IMR-90 (cell line): ENCODE measurements around the gene LRRC2. TPM values are rescaled to one million over a fixed set of nuclear protein-coding genes. Genes with fewer than 3 reads are reported as not detected.
A peak's percentile ranks its signal among the peaks of the same experiment; 100 is the strongest.

Experiments used
- ATAC-seq: fragments of 200-7000 bp; cut with Tn5 transposase; 2 replicates; pipeline ENCODE4 v1.9.1; 2020; ENCODE audit warnings: low read depth, mild to moderate bottlenecking, moderate library complexity
- BruUV-seq: library from RNA; stranded (reverse); fragments of 400-500 nt; replicated peaks from 2 replicates; lab custom pipeline; 2021; lab: Mats Ljungman, UMichigan
- CTCF ChIA-PET: fragments of 300-600 bp; formaldehyde crosslinking; extraction: SDS; loops from one replicate; lab custom pipeline; 2021; ENCODE audit warnings: antibody characterized with exemption; lab: Yijun Ruan, JAX
- POLR2A ChIA-PET: fragments of 300-600 bp; sonication (Branson Sonifier 250); formaldehyde crosslinking; loops from one replicate; lab custom pipeline; 2022; ENCODE audit warnings: antibody characterized with exemption; ENCODE audit not compliant: unreplicated experiment; lab: Charles Lee
- DNase-seq: peaks from one replicate; pipeline ENCODE4 v3.0.0; 2013
- H2AFZ ChIP-seq: replicated peaks from 2 replicates; pipeline ENCODE3; 2013; ENCODE audit warnings: low read length, mild to moderate bottlenecking; ENCODE audit not compliant: poor library complexity
- H2AK5ac ChIP-seq: 2 replicates; pipeline ENCODE4 v1.6.1; 2013; ENCODE audit warnings: low read depth, low read length, inconsistent platforms
- H2AK9ac ChIP-seq: replicated peaks from 2 replicates; pipeline ENCODE3; 2013; ENCODE audit warnings: mild to moderate bottlenecking, low read depth, low read length, moderate library complexity; ENCODE audit not compliant: poor library complexity
- H2BK120ac ChIP-seq: 2 replicates; pipeline ENCODE4 v1.6.1; 2013; ENCODE audit warnings: low read depth, low read length, inconsistent platforms
- H2BK15ac ChIP-seq: 3 replicates; pipeline ENCODE4 v1.6.1; 2013; ENCODE audit warnings: low read depth, low read length, inconsistent platforms
- H2BK20ac ChIP-seq: 2 replicates; pipeline ENCODE4 v1.6.1; 2013; ENCODE audit warnings: low read depth, mild to moderate bottlenecking, inconsistent platforms, low read length, moderate library complexity
- H2BK5ac ChIP-seq: 2 replicates; pipeline ENCODE4 v1.6.1; 2013; ENCODE audit warnings: mild to moderate bottlenecking, low read depth, low read length, inconsistent platforms; ENCODE audit not compliant: poor library complexity, severe bottlenecking
- H3K14ac ChIP-seq: replicated peaks from 2 replicates; pipeline ENCODE4 v1.6.1; 2013; ENCODE audit warnings: low read depth, low read length, inconsistent platforms
- H3K18ac ChIP-seq: 2 replicates; pipeline ENCODE4 v1.6.1; 2013; ENCODE audit warnings: low read depth, low read length, control low read depth
- H3K23ac ChIP-seq: 2 replicates; pipeline ENCODE4 v1.6.1; 2013; ENCODE audit warnings: low read depth, low read length, inconsistent platforms
- H3K27ac ChIP-seq: 2 replicates; pipeline ENCODE4 v1.5.1; 2013; ENCODE audit warnings: mild to moderate bottlenecking, control low read depth, low read length; ENCODE audit not compliant: insufficient read depth
- H3K27me3 ChIP-seq: 2 replicates; pipeline ENCODE4 v1.6.1; 2013; ENCODE audit warnings: low read length; ENCODE audit not compliant: control insufficient read depth, insufficient read depth
- H3K36me3 ChIP-seq: 2 replicates; pipeline ENCODE4 v1.6.1; 2013; ENCODE audit warnings: low read length, mixed read lengths; ENCODE audit not compliant: control insufficient read depth, insufficient read depth
- H3K4ac ChIP-seq: 2 replicates; pipeline ENCODE4 v1.6.1; 2013; ENCODE audit warnings: low read depth, low read length, inconsistent platforms
- H3K4me1 ChIP-seq: 2 replicates; pipeline ENCODE4 v1.6.1; 2013; ENCODE audit warnings: low read length, mixed read lengths; ENCODE audit not compliant: control insufficient read depth, insufficient read depth
- H3K4me2 ChIP-seq: 2 replicates; pipeline ENCODE4 v1.6.1; 2013; ENCODE audit warnings: low read depth, mild to moderate bottlenecking, control low read depth, low read length, moderate library complexity
- H3K4me3 ChIP-seq: 2 replicates; pipeline ENCODE4 v1.5.1; 2013; ENCODE audit warnings: low read depth, mild to moderate bottlenecking, control low read depth, low read length, moderate library complexity; ENCODE audit not compliant: insufficient read depth
- H3K56ac ChIP-seq: 2 replicates; pipeline ENCODE4 v1.6.1; 2013; ENCODE audit warnings: low read length, inconsistent platforms; ENCODE audit not compliant: insufficient read depth; ENCODE audit errors: extremely low read depth
- H3K79me1 ChIP-seq, 2 experiments: 2 replicates each; pipeline ENCODE4 v1.6.1; 2013; ENCODE audit warnings: low read length in 2 of 2, inconsistent platforms in 1 of 2, low read depth in 1 of 2
- H3K9ac ChIP-seq: 2 replicates; pipeline ENCODE4 v1.6.1; 2013; ENCODE audit warnings: low read depth, low read length, control low read depth
- H3K9me1 ChIP-seq: 2 replicates; pipeline ENCODE4 v1.6.1; 2013; ENCODE audit warnings: low read length, inconsistent platforms; ENCODE audit not compliant: insufficient read depth
- H3K9me3 ChIP-seq: 2 replicates; pipeline ENCODE4 v1.6.1; 2013; ENCODE audit warnings: low read length; ENCODE audit not compliant: control insufficient read depth, insufficient read depth
- H4K20me1 ChIP-seq: 2 replicates; pipeline ENCODE4 v1.6.1; 2013; ENCODE audit warnings: low read length, inconsistent platforms; ENCODE audit not compliant: insufficient read depth
- H4K5ac ChIP-seq: 2 replicates; pipeline ENCODE4 v1.6.1; 2013; ENCODE audit warnings: mild to moderate bottlenecking, low read depth, low read length, control low read depth
- H4K8ac ChIP-seq, 2 experiments: 2 replicates each; pipeline ENCODE4 v1.6.1; 2013; ENCODE audit warnings: low read depth in 2 of 2, low read length in 2 of 2, control low read depth in 1 of 2, inconsistent platforms in 1 of 2
- H4K91ac ChIP-seq: 2 replicates; pipeline ENCODE4 v1.6.1; 2013; ENCODE audit warnings: low read depth, low read length, inconsistent platforms; ENCODE audit not compliant: insufficient read depth
- CEBPB ChIP-seq: IDR thresholded peaks from 2 replicates; pipeline ENCODE4 v1.6.1; 2012; ENCODE audit warnings: low read depth, low read length, improper control_type of control experiment
- FOS ChIP-seq: fragments of 150-350 bp; IDR thresholded peaks from 2 replicates; pipeline ENCODE4 v1.6.1; 2016; ENCODE audit warnings: low read depth, low read length
- MAFK ChIP-seq: IDR thresholded peaks from 2 replicates; pipeline ENCODE4 v1.6.1; 2012; ENCODE audit warnings: low read depth, low read length, improper control_type of control experiment
- MAZ ChIP-seq: IDR thresholded peaks from 2 replicates; pipeline ENCODE4 v1.6.1; 2012; ENCODE audit warnings: low read depth, mild to moderate bottlenecking, low read length, improper control_type of control experiment, moderate library complexity, borderline replicate concordance
- MXI1 ChIP-seq: IDR thresholded peaks from 2 replicates; pipeline ENCODE4 v1.6.1; 2012; ENCODE audit warnings: low read depth, mild to moderate bottlenecking, low read length, moderate library complexity, borderline replicate concordance
- NFE2L2 ChIP-seq: fragments of 150-350 bp; IDR thresholded peaks from 2 replicates; pipeline ENCODE4 v1.6.1; 2016; ENCODE audit warnings: low read depth, mild to moderate bottlenecking, low read length
- POLR2A ChIP-seq: IDR thresholded peaks from 2 replicates; pipeline ENCODE4 v1.6.1; 2012; ENCODE audit warnings: mild to moderate bottlenecking, low read depth, low read length
- RAD21 ChIP-seq: IDR thresholded peaks from 2 replicates; pipeline ENCODE4 v1.6.1; 2012; ENCODE audit warnings: low read length, improper control_type of control experiment
- RFX5 ChIP-seq: IDR thresholded peaks from 2 replicates; pipeline ENCODE4 v1.8.0; 2012; ENCODE audit warnings: low read depth, mild to moderate bottlenecking, low read length, moderate library complexity
- WGBS, 2 experiments: methylation state at CpG; one replicate each; pipeline versions ENCODE4 v1.1.5 to v1.1.7; 2013; ENCODE audit warnings: missing lambda C conversion rate in 2 of 2; ENCODE audit not compliant: insufficient read length in 1 of 2; ENCODE audit errors: extremely low coverage in 2 of 2; 5-methylcytosine and 5-hydroxymethylcytosine counted together
- dilution Hi-C: fragments of 300-500 bp; cut with HindIII; formaldehyde crosslinking; loops from one replicate; pipeline ENCODE4 v1.14.3; 2018; ENCODE audit warnings: low sequenced_read_pairs; ENCODE audit not compliant: unreplicated experiment
- in situ Hi-C: fragments of 300-500 bp; cut with MboI; formaldehyde crosslinking; loops from 3 replicates; pipeline ENCODE4 v1.14.3; 2019; ENCODE audit warnings: low sequenced_read_pairs, inconsistent platforms, mixed read lengths
- intact Hi-C: fragments of 100-400 bp; cut with micrococcal nuclease; formaldehyde crosslinking; loops from 2 replicates; pipeline ENCODE4 v1.10.0; 2022
- polyA plus RNA-seq, 3 experiments: library from polyadenylated mRNA; depleted of rRNA; stranded (reverse); fragments of >200 nt; gene quantifications; 2 replicates each; pipeline ENCODE4 v1.2.3, GENCODE V29; 2012; ENCODE audit warnings: low replicate concordance in 1 of 3
- total RNA-seq: library from RNA; depleted of rRNA; stranded (reverse); fragments of >200 nt; gene quantifications from 2 replicates; pipeline ENCODE4 v1.2.3, GENCODE V29; 2012

The LRRC2 gene
- total and polyA plus RNA-seq, 2 of the 4 experiments (the other 2 are of a cell fraction) = 2.9 to 4.1 TPM

- Histone ChIP-seq H2BK5ac (peak overlapping the region; percentile 66), H2AK9ac (peak overlapping the region; percentile 93), H3K27me3 (no peaks in the 10 kb centered on the region), H3K4me2 (peak overlapping the region; percentile 86), H3K14ac (peak overlapping the region; percentile 73), H3K18ac (peak overlapping the region; percentile 82), H2BK120ac (peak overlapping the region; percentile 98), H3K36me3 (no peaks in the 10 kb centered on the region), H4K5ac (peak overlapping the region; percentile 84), H3K56ac (peak overlapping the region; percentile 93), H3K4me1 (peaks cover 11% of the 10 kb centered on the region), H4K20me1 (no peaks in the 10 kb centered on the region), H3K79me1 (peaks cover 13 to 22% of the 10 kb centered on the region in 2 experiments; a peak in 2 of 4 replicates), H3K23ac (peak overlapping the region; percentile 95), H4K91ac (peak overlapping the region; percentile 95), H3K9me1 (peaks cover 10% of the 10 kb centered on the region; the same call in 1 of the 2 replicates), H2BK15ac (peak overlapping the region; percentile 49; the same call in 2 of the 3 replicates), H3K9ac (peak overlapping the region; percentile 87), H2AK5ac (peak overlapping the region; percentile 93), H2BK20ac (peak overlapping the region; percentile 85), H3K4ac (peak overlapping the region; percentile 95), H2AFZ (peak overlapping the region; percentile 94), H3K4me3 (peak overlapping the region; percentile 57), H3K27ac (peak overlapping the region; percentile 53), H3K9me3 (peaks cover 4% of the 10 kb centered on the region), H4K8ac (peak overlapping the region; percentile 79 to 93)
- BruUV-seq = no TSS peak
- TF ChIP-seq RAD21 (no peak), RFX5 (no peak), MAFK (no peak), POLR2A (no peak), FOS (no peak), MAZ (no peak), CEBPB (no peak), NFE2L2 (no peak), MXI1 (no peak)
- peak; percentile 46 for ATAC-seq
- intact Hi-C loops (loop anchor here (5.0 kb wide), 1 partner anchor 62 kb away; no protein-coding TSS in a partner anchor), dilution Hi-C loops (no loop called here), in situ Hi-C loops (no loop called here)
- peak; percentile 22 for DNase-seq
- POLR2A ChIA-PET = interaction anchor here (0.6 kb wide), 1 partner anchor 93 kb away, joined by 8 read pairs; no protein-coding TSS in a partner anchor
- CTCF ChIA-PET = interaction anchor here (1.2 to 1.6 kb wide), 2 partner anchors 62 to 77 kb away, joined by 3 to 6 read pairs; no protein-coding TSS in a partner anchor
- 13% methylated on average over 18 of the region's 21 CpGs; no CpG with 5 or more reads in 1 of the 2 experiments for WGBS, 2 experiments
Measured at GRCh38 chr3:46565607-46566039, 479 bp downstream of the LRRC2 start.
